ENCODE results near the gene SH3GL2. TPM values are rescaled to one million over a fixed set of nuclear protein-coding genes. Genes with fewer than 3 reads are reported as not detected.

The SH3GL2 gene
- total and polyA plus RNA-seq, 9 of the 15 experiments (the other 6 are each of a cell fraction or from before 2014, with no cell fraction given): not detected

DNA sequence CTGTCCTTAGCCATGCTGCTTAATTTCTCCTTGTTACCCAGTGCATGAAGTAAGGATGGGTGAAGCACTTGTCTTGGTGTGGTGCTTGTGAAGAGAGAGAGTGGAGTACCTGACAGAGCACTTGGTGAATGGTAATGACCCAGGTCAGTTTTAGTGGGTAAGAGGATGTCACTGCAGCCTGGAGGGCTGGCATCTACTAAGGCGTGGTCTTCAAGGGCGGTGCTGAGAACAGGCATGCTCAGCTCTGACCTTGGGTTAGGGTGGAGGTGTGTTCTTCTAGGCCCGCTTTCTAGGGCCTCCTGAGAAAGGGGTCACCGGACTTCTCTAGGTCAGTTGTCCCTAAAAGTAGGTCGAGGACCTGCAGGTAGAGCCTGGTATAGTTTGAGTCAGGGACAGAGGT, 25.7 kb downstream of the SH3GL2 start (continued):
- TF ChIP-seq, protein P1, sequence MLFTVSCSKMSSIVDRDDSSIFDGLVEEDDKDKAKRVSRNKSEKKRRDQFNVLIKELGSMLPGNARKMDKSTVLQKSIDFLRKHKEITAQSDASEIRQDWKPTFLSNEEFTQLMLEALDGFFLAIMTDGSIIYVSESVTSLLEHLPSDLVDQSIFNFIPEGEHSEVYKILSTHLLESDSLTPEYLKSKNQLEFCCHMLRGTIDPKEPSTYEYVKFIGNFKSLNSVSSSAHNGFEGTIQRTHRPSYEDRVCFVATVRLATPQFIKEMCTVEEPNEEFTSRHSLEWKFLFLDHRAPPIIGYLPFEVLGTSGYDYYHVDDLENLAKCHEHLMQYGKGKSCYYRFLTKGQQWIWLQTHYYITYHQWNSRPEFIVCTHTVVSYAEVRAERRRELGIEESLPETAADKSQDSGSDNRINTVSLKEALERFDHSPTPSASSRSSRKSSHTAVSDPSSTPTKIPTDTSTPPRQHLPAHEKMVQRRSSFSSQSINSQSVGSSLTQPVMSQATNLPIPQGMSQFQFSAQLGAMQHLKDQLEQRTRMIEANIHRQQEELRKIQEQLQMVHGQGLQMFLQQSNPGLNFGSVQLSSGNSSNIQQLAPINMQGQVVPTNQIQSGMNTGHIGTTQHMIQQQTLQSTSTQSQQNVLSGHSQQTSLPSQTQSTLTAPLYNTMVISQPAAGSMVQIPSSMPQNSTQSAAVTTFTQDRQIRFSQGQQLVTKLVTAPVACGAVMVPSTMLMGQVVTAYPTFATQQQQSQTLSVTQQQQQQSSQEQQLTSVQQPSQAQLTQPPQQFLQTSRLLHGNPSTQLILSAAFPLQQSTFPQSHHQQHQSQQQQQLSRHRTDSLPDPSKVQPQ (CRISPR knock-in tag; IDR thresholded peaks at IDR 0.05; ENCODE audit: borderline replicate concordance): no peak
- TF ChIP-seq ZEB2 (IDR thresholded peaks at IDR 0.05) (no peak), GATAD2A (IDR thresholded peaks at IDR 0.05) (no peak), DPF2 (IDR thresholded peaks at IDR 0.05) (no peak), GTF2E2 (tag; IDR thresholded peaks at IDR 0.05) (no peak), RB1 (IDR thresholded peaks at IDR 0.05; ENCODE audit: low read depth) (no peak), BACH1 (tag; IDR thresholded peaks at IDR 0.05) (no peak), ZNF764 (CRISPR knock-in tag; IDR thresholded peaks at IDR 0.05; ENCODE audit: low read depth) (no peak)
- TF ChIP-seq, protein P2, sequence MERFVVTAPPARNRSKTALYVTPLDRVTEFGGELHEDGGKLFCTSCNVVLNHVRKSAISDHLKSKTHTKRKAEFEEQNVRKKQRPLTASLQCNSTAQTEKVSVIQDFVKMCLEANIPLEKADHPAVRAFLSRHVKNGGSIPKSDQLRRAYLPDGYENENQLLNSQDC (CRISPR knock-in tag; IDR thresholded peaks at IDR 0.05): no peak
- TF ChIP-seq, protein P3, sequence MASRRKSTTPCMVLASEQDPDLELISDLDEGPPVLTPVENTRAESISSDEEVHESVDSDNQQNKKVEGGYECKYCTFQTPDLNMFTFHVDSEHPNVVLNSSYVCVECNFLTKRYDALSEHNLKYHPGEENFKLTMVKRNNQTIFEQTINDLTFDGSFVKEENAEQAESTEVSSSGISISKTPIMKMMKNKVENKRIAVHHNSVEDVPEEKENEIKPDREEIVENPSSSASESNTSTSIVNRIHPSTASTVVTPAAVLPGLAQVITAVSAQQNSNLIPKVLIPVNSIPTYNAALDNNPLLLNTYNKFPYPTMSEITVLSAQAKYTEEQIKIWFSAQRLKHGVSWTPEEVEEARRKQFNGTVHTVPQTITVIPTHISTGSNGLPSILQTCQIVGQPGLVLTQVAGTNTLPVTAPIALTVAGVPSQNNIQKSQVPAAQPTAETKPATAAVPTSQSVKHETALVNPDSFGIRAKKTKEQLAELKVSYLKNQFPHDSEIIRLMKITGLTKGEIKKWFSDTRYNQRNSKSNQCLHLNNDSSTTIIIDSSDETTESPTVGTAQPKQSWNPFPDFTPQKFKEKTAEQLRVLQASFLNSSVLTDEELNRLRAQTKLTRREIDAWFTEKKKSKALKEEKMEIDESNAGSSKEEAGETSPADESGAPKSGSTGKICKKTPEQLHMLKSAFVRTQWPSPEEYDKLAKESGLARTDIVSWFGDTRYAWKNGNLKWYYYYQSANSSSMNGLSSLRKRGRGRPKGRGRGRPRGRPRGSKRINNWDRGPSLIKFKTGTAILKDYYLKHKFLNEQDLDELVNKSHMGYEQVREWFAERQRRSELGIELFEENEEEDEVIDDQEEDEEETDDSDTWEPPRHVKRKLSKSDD (conservative IDR thresholded peaks at IDR 0.05; ENCODE audit: low read length): no peak
